Measurements from ENCODE around the gene TPSAB1.

The TPSAB1 gene

DNA sequence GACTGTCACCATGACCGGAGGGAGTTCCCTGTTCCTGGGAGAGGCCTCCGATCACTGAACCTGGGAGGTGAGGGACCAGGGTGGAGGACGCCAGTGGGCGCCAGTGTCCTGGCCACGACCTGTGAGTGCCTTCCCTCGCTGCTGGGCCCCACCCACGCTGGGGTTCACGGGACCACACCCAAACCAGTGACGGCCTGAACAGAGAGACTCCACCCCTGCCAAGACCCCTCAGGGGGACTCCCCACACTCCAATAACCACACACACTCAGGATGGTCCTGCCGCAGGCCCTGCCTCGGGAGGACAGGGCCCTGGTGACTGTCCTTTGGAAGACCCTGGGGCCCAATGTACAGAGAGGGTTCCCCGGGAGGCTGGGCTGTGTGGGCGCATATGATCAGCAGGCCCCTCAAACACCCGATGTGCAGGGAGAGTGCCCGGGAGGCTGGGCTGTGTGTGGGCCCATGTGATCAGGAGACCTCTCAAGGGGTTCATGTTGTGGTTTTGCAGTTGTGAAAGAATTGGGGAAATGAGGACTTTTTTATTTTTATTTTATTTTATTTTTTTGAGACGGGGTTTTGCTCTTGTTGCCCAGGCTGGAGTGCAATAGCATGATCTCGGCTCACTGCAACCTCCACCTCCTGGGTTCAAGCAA lies 41.9 kb downstream of the TPSAB1 start:
- DNase-seq (ENCODE audit: insufficient read length, low spot score) (no peak), FAIRE-seq (no peak)
- TF ChIP-seq, protein P1, sequence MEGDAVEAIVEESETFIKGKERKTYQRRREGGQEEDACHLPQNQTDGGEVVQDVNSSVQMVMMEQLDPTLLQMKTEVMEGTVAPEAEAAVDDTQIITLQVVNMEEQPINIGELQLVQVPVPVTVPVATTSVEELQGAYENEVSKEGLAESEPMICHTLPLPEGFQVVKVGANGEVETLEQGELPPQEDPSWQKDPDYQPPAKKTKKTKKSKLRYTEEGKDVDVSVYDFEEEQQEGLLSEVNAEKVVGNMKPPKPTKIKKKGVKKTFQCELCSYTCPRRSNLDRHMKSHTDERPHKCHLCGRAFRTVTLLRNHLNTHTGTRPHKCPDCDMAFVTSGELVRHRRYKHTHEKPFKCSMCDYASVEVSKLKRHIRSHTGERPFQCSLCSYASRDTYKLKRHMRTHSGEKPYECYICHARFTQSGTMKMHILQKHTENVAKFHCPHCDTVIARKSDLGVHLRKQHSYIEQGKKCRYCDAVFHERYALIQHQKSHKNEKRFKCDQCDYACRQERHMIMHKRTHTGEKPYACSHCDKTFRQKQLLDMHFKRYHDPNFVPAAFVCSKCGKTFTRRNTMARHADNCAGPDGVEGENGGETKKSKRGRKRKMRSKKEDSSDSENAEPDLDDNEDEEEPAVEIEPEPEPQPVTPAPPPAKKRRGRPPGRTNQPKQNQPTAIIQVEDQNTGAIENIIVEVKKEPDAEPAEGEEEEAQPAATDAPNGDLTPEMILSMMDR (IDR thresholded peaks at IDR 0.05; ENCODE audit: insufficient read depth, missing control alignments), result no peak

DNA sequence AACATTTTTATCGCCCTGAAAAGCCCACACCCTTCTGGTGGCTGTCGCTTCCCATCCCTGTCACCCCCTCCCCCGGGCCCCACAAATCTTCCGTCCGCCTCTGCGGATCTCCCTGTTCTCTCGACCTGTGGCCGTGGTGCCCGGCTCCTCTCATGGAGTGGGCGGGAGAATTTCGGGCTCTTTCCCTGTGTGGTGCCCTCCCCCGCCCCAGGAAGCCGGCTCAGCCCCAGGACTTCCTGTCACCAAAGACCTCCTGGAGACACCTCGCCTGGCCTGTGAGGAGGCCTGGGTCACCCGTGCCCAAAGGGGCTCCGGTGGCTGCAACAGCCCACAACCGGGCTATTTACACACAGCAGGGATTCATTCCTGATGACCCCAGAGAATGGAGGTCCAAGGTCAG lies 42.8 kb downstream of the TPSAB1 start:
- no peak for DNase-seq (ENCODE audit: insufficient read length, low spot score)
- TF ChIP-seq, protein P1 (IDR thresholded peaks at IDR 0.05; ENCODE audit: insufficient read depth, missing control alignments), result no peak
- FAIRE-seq, result no peak

DNA sequence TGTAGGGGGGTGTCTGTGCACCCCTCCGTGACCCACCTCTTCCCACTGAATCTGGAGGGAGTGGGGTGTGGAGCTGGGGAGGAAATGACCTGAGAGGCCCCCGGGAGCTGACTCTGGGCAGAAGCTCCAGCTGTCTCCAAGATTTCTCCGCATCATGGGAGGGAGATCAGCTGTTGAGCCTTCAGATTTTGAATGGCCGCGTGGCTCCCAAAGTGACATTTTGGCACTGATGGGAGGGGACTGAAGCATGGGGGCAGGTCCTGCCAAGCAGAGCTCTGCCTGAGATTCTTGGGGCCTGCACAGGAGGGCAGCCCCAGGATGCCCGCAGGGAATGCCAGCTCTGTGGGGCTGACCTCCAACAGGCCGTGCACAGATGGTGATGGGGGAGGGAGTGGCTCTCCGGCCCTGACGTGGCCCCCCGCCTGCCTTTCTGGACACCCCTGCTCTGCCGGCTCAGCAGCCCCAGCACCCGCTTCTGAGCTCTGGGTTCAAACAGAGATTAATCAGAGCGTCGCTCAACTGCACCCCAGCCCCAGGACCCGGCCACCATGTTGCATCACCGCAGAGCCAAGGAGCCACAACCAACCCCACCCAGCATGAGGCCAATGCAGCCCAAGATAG lies 43.6 kb downstream of the TPSAB1 start:
- FAIRE-seq (no peak), DNase-seq (ENCODE audit: insufficient read length, low spot score) (no peak)
- TF ChIP-seq, protein P1 (IDR thresholded peaks at IDR 0.05; ENCODE audit: insufficient read depth, missing control alignments), result no peak

DNA sequence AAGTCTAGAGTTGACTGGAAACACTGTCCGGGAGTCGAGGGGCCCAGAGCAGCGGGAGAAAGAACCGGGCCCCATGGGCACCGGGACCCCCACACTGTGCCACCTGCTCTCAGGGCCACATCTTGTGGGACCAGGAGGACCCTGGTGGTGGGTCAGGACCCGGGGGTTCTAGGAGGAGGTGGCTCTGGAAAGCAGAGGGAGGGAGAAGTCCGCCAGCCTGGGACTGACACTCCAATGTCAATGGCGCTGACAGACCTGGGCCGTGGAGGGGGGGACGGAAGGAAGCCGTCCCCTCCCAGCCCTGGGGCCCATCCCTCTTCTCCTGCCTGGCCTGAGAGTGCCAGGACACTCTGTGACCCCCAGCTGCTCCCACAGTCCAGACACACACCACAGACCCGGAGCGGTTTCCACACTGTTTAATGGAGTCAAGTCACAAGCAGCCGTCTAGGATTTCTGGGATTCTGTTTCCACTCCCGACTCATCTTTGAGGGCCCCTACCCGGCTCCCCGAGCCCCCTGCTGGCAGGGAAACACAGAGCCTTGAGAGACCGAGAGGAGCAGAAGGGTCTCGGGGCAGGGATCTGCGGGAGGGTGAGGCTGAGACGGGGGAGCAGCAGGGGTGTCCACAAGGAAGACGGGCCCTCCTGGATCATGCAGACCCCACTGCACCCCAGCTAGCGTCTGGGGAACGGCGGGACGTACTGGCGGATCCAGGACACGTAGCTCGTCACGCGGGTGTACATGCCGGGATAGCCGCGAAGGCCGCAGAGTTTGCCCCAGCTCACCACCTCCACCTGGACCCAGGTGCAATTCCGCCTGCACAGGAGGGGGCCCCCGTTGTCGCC lies 45.4 kb downstream of the TPSAB1 start:
- FAIRE-seq, result no peak
- TF ChIP-seq, protein P1 (IDR thresholded peaks at IDR 0.05; ENCODE audit: insufficient read depth, missing control alignments), result no peak
- DNase-seq (ENCODE audit: insufficient read length, low spot score), result no peak

DNA sequence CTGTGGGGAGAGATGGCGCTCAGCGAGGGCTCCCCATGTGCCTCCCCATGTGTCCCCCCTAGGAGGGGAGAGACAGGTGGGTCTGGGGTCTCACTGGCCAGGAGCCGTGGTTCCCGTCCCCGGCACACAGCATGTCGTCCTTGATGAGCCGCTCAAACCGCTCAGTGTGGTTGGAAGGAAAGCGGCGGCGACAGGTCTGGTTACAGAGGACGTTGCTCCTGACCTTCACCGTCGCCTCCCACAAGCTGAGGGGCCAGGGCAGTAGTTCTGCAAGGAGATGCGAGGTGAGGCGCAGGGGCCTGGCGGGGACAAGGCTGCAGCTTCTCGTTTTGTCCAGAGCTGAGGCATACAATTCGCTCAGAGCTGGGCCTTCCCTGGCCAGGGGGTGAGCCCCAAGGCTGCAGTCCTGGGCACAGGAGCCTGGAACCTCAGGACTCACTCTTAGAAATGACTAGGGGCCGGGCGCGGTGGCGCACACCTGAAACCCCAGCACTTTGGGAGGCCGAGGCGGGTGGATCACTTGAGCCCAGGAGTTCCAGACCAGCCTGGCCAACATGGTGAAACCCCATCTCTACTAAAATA lies 46.1 kb downstream of the TPSAB1 start:
- FAIRE-seq (no peak), DNase-seq (ENCODE audit: insufficient read length, low spot score) (no peak)
- TF ChIP-seq, protein P1 (IDR thresholded peaks at IDR 0.05; ENCODE audit: insufficient read depth, missing control alignments), result no peak

DNA sequence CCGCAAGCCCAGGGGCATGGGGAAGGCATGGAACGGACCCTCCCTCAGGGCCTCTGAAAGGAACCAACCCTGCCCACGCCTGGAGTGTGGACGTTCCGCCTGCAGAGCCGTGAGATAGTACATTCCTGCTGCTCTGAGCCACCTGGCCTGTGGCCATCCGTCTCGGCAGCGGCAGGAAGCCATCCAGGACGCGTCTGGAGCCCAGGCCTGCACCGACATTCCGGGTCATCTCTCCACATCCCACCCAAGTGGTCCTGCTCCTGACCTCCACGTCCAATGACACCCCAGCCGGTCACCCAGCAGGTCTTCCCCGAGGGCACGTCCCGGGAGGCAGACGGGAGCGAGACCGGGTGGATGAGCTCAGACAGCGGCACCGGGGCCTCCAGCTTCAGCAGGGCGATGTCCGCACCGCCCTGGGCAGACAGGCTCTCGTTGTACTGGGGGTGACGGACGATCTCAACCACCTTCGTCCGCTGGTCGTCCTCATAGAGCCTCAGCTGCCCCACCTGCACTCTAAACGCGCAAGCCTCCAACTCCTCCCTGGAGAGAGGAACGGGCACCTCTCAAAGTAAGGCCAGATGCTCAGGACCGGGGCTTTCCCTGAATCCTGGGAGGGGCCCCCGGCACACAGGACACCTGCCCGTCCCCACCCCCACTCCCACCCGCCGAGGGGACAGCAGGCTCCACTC lies 47.6 kb downstream of the TPSAB1 start:
- no peak for FAIRE-seq
- no peak for DNase-seq (ENCODE audit: insufficient read length, low spot score)
- TF ChIP-seq, protein P1 (IDR thresholded peaks at IDR 0.05; ENCODE audit: insufficient read depth, missing control alignments), result no peak
